Measurements from ENCODE around the gene ST6GALNAC6. TPM values are rescaled to one million over a fixed set of nuclear protein-coding genes. Genes with fewer than 3 reads are reported as not detected.

The ST6GALNAC6 gene
- total RNA-seq, 1 donor from 2014 or later = 14.3 TPM

DNA sequence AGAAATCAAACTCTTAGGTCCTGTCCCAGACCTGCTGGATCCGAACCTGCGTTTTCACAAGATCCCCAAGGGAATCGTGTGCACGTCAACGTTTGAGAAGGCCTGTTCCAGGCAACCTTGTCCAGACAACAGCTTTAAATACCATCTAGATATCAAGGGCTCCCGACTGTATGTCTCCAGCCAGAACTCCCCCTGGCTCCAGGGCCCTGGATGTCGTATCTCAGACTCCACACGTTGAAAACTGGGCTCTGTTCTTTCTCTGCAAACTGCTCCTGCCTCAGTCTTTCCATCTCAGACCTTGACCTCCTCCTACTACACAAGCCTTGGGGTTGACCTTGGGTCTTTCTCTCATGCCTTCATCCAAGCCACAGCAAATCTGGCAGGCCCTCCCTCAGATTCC is 39.1 kb downstream of the ST6GALNAC6 start:
- Histone ChIP-seq H3K79me2 (ENCODE audit: low read depth) (no peaks in the 10 kb centered on the region), H3K36me3 (no peaks in the 10 kb centered on the region), H3K9me3 (ENCODE audit: low read depth) (no peaks in the 10 kb centered on the region), H3K9ac (no peak overlapping the region), H3K4me1 (no peaks in the 10 kb centered on the region), H3K27me3 (no peaks in the 10 kb centered on the region), H2AFZ (replicated peaks) (no peak overlapping the region), H4K20me1 (ENCODE audit: low read depth) (no peaks in the 10 kb centered on the region), H3K4me3 (no peak overlapping the region), H3K4me2 (no peak overlapping the region), H3F3A (ENCODE audit: low read depth) (no peaks in the 10 kb centered on the region), H3K27ac (no peak overlapping the region)
- TF ChIP-seq CTCF (IDR thresholded peaks at IDR 0.05) (no peak), EZH2phosphoT487 (IDR thresholded peaks at IDR 0.05) (no peak), EZH2 (IDR thresholded peaks at IDR 0.05) (no peak)
- H3K4me3 Mint-ChIP-seq = no peak overlapping the region
- H3K4me1 Mint-ChIP-seq = peaks cover 16% of the 10 kb centered on the region
- H3K36me3 Mint-ChIP-seq = no peaks in the 10 kb centered on the region
- H3K9me3 Mint-ChIP-seq = no peaks in the 10 kb centered on the region
- no peak for DNase-seq (ENCODE audit: low spot score)
- H3K27ac Mint-ChIP-seq = peak overlapping the region; percentile 58
- H3K27me3 Mint-ChIP-seq (ENCODE audit: insufficient read depth, low read depth) = peaks cover 5% of the 10 kb centered on the region

GRCh38 chr9:127858041-127858512 is 41.3 kb downstream of the ST6GALNAC6 start:
- DNase-seq (ENCODE audit: low spot score) = no peak
- Mint-ChIP-seq H3K4me3 (no peak overlapping the region), H3K27ac (peak overlapping the region; percentile 85), H3K27me3 (ENCODE audit: insufficient read depth, low read depth) (peaks cover 5% of the 10 kb centered on the region), H3K9me3 (no peaks in the 10 kb centered on the region), H3K36me3 (no peaks in the 10 kb centered on the region), H3K4me1 (peaks cover 14% of the 10 kb centered on the region)
- no peak overlapping the region for H3K4me3 ChIP-seq
- H3K4me1 ChIP-seq = no peaks in the 10 kb centered on the region
- no peaks in the 10 kb centered on the region for H3F3A ChIP-seq (ENCODE audit: low read depth)
- no peak overlapping the region for H3K27ac ChIP-seq
- no peak for TF ChIP-seq CTCF (IDR thresholded peaks at IDR 0.05)
- no peak for TF ChIP-seq EZH2 (IDR thresholded peaks at IDR 0.05)
- TF ChIP-seq EZH2phosphoT487 (IDR thresholded peaks at IDR 0.05) = no peak
- no peak overlapping the region for H3K4me2 ChIP-seq
- no peaks in the 10 kb centered on the region for H3K9me3 ChIP-seq (ENCODE audit: low read depth)
- H3K27me3 ChIP-seq = no peaks in the 10 kb centered on the region
- H2AFZ ChIP-seq (replicated peaks) = no peak overlapping the region
- no peak overlapping the region for H3K9ac ChIP-seq
- H3K79me2 ChIP-seq (ENCODE audit: low read depth) = no peaks in the 10 kb centered on the region
- no peaks in the 10 kb centered on the region for H4K20me1 ChIP-seq (ENCODE audit: low read depth)
- no peaks in the 10 kb centered on the region for H3K36me3 ChIP-seq

GRCh38 chr9:127857278-127857677 is 42.1 kb downstream of the ST6GALNAC6 start:
- H3K9ac ChIP-seq = no peak overlapping the region
- Mint-ChIP-seq H3K9me3 (no peaks in the 10 kb centered on the region), H3K36me3 (no peaks in the 10 kb centered on the region), H3K4me3 (no peak overlapping the region), H3K4me1 (peaks cover 9% of the 10 kb centered on the region), H3K27ac (no peak overlapping the region), H3K27me3 (ENCODE audit: insufficient read depth, low read depth) (peaks cover 5% of the 10 kb centered on the region)
- H3F3A ChIP-seq (ENCODE audit: low read depth) = no peaks in the 10 kb centered on the region
- no peaks in the 10 kb centered on the region for H3K27me3 ChIP-seq
- no peak overlapping the region for H3K4me2 ChIP-seq
- no peak overlapping the region for H3K27ac ChIP-seq
- H4K20me1 ChIP-seq (ENCODE audit: low read depth) = no peaks in the 10 kb centered on the region
- no peaks in the 10 kb centered on the region for H3K9me3 ChIP-seq (ENCODE audit: low read depth)
- no peak overlapping the region for H3K4me3 ChIP-seq
- no peaks in the 10 kb centered on the region for H3K4me1 ChIP-seq
- TF ChIP-seq CTCF (IDR thresholded peaks at IDR 0.05) (no peak), EZH2 (IDR thresholded peaks at IDR 0.05) (no peak), EZH2phosphoT487 (IDR thresholded peaks at IDR 0.05) (no peak)
- H3K79me2 ChIP-seq (ENCODE audit: low read depth) = no peaks in the 10 kb centered on the region
- no peaks in the 10 kb centered on the region for H3K36me3 ChIP-seq
- no peak overlapping the region for H2AFZ ChIP-seq (replicated peaks)
- no peak for DNase-seq (ENCODE audit: low spot score)

Measured in neural progenitor cell (in vitro differentiated cells).